ENCODE data around the gene CDC42SE2. TPM values are rescaled to one million over a fixed set of nuclear protein-coding genes. Genes with fewer than 3 reads are reported as not detected.

CDC42SE2 gene
- polyA plus RNA-seq, 1 donor from 2014 or later, result 48.2 TPM

DNA sequence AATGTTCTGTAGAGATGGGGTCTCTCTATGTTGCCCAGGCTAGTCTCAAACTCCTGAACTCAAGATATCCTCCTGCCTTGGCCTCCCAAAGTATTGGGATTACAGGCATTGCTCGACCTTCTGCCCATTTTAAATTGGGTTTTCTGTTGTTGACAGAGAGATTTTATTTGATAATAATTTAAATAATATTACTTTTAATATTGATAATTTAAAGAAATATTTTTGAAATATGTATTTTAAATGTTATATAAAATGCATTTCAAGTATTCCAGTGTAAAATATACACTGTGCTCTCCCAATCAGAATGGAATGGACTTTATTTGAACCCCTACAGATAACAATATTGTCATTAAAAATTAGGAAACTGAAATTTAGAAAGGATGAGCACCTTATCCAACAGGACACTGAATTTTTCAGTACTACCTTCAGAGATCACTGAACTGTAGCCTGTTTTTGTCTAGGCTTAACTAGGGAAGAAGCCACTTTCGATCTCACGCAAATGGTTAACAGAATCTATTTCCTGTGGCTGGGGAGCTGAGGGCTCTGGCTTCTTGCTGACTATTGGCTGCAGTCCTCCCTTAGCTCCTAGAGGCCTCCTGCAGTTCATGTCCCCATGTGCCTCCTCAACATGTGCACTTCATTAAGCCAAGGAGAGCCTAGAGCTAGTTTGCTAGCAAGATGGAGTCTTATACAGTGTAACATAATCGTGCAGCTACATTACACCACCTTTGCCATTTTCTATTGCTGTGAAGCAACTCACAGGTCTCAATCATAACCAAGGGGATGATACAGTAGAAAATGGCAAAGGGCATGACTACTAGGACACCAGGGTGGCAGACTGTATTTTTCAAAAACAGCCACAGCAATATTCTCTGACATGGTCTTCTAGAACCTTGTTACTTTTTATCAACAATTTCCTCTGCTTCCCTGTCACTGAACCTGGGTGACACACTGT, 150.0 kb downstream of the CDC42SE2 start:
- Histone ChIP-seq H3K27me3 (ENCODE audit: insufficient read depth, low read depth, low read length) (no peaks in the 10 kb centered on the region), H4K20me1 (ENCODE audit: insufficient read depth) (no peaks in the 10 kb centered on the region), H3K9me3 (ENCODE audit: low read length) (no peaks in the 10 kb centered on the region), H3K36me3 (ENCODE audit: insufficient read depth, low read length) (no peaks in the 10 kb centered on the region), H3K27ac (ENCODE audit: low read length) (no peak overlapping the region), H3K79me2 (replicated peaks; ENCODE audit: insufficient read depth, low read length) (no peaks in the 10 kb centered on the region), H3K9me2 (ENCODE audit: insufficient read depth, low read length) (no peaks in the 10 kb centered on the region), H3K4me3 (ENCODE audit: low read length) (no peak overlapping the region), H3F3A (ENCODE audit: insufficient read depth, low read length, poor library complexity, severe bottlenecking) (no peaks in the 10 kb centered on the region), H2AFZ (ENCODE audit: low read depth, low read length) (no peak overlapping the region), H3K9ac (ENCODE audit: low read length) (no peak overlapping the region), H3K4me2 (ENCODE audit: low read length) (no peak overlapping the region)
- no peak for TF ChIP-seq CTCF (IDR thresholded peaks at IDR 0.05; ENCODE audit: poor library complexity, severe bottlenecking)
- TF ChIP-seq MXI1 (conservative IDR thresholded peaks at IDR 0.05; ENCODE audit: poor library complexity, severe bottlenecking), result no peak
- no peak for TF ChIP-seq TAF1 (IDR thresholded peaks at IDR 0.05; ENCODE audit: low read depth)
- no peak for TF ChIP-seq SMC3 (conservative IDR thresholded peaks at IDR 0.05; ENCODE audit: poor library complexity)
- TF ChIP-seq RAD21 (conservative IDR thresholded peaks at IDR 0.05), result no peak
- TF ChIP-seq REST (IDR thresholded peaks at IDR 0.05; ENCODE audit: borderline replicate concordance), result no peak
- no peak for TF ChIP-seq POLR2AphosphoS5 (IDR thresholded peaks at IDR 0.05)
- TF ChIP-seq EP300 (conservative IDR thresholded peaks at IDR 0.05; ENCODE audit: poor library complexity, severe bottlenecking), result no peak
- no peak for TF ChIP-seq EZH2 (IDR thresholded peaks at IDR 0.05; ENCODE audit: borderline replicate concordance, insufficient read depth, low read length, poor library complexity, severe bottlenecking)

DNA sequence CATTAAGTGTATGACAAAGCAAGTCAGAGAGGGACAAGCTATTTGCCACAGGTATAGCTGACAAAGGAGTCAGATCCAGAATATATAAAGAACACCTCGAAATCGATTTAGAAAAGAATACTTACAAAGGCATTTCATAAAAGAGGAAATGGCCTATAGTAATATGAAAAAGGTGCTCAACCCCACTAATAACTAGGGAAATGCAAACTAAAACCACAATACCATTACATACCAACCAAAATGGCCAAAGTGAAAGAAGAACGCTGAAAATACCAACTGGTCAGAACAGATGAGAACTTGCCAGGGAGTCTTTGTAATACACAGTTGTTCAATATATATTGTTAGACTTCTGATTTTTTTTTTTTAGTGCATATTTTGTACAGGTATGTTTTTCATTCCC, 152.9 kb downstream of the CDC42SE2 start:
- H2AFZ ChIP-seq (ENCODE audit: low read depth, low read length), result no peak overlapping the region
- no peaks in the 10 kb centered on the region for H3K79me2 ChIP-seq (replicated peaks; ENCODE audit: insufficient read depth, low read length)
- no peak overlapping the region for H3K4me2 ChIP-seq (ENCODE audit: low read length)
- no peaks in the 10 kb centered on the region for H3K9me3 ChIP-seq (ENCODE audit: low read length)
- H3K27me3 ChIP-seq (ENCODE audit: insufficient read depth, low read depth, low read length), result no peaks in the 10 kb centered on the region
- H3K9me2 ChIP-seq (ENCODE audit: insufficient read depth, low read length), result no peaks in the 10 kb centered on the region
- no peaks in the 10 kb centered on the region for H3F3A ChIP-seq (ENCODE audit: insufficient read depth, low read length, poor library complexity, severe bottlenecking)
- no peak overlapping the region for H3K9ac ChIP-seq (ENCODE audit: low read length)
- no peak overlapping the region for H3K27ac ChIP-seq (ENCODE audit: low read length)
- no peak overlapping the region for H3K4me3 ChIP-seq (ENCODE audit: low read length)
- no peaks in the 10 kb centered on the region for H4K20me1 ChIP-seq (ENCODE audit: insufficient read depth)
- TF ChIP-seq CTCF (IDR thresholded peaks at IDR 0.05; ENCODE audit: poor library complexity, severe bottlenecking) (no peak), MXI1 (conservative IDR thresholded peaks at IDR 0.05; ENCODE audit: poor library complexity, severe bottlenecking) (no peak), POLR2AphosphoS5 (IDR thresholded peaks at IDR 0.05) (no peak), RAD21 (conservative IDR thresholded peaks at IDR 0.05) (no peak), REST (IDR thresholded peaks at IDR 0.05; ENCODE audit: borderline replicate concordance) (no peak), TAF1 (IDR thresholded peaks at IDR 0.05; ENCODE audit: low read depth) (no peak), EZH2 (IDR thresholded peaks at IDR 0.05; ENCODE audit: borderline replicate concordance, insufficient read depth, low read length, poor library complexity, severe bottlenecking) (no peak), EP300 (conservative IDR thresholded peaks at IDR 0.05; ENCODE audit: poor library complexity, severe bottlenecking) (no peak), SMC3 (conservative IDR thresholded peaks at IDR 0.05; ENCODE audit: poor library complexity) (no peak)
- H3K36me3 ChIP-seq (ENCODE audit: insufficient read depth, low read length), result no peaks in the 10 kb centered on the region

All from neural cell (in vitro differentiated cells).